ENCODE results near the gene TEX11. TPM values are rescaled to one million over a fixed set of nuclear protein-coding genes. Genes with fewer than 3 reads are reported as not detected.

The TEX11 gene
- total and polyA plus RNA-seq, 9 of the 15 experiments (the other 6 are each of a cell fraction or from before 2014, with no cell fraction given), result 0.27 to 1.1 (median 0.45) TPM

DNA sequence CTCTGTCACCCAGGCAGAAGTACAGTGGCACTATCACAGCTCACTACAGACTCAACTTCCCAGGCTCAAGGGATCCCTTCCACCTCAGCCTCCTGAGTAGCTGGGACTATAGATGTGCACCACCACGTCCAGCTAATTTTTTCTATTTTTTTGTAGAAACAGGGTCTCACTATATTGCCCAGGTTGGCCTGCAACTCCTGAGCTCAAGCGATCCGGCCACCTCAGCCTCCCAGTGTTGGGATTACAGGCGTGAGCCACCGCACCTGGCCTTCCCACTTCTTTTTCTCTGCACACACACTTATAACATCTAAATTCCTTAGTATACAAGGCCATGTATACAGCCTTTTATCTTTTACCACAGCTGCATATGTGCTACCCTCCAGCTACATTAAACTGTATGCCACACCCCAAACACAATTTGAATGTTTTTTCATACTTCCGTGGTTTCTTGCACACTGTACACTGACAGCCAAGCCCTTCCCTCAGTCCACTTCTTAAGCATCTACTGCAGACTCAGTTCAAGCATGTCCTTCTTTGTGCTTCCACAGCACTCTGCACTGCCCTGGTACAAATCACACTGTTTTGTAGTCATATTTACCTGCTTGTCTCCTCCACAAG lies 15.9 kb upstream of the TEX11 start:
- DNase-seq (ENCODE audit: extremely low read depth in 1 of 4, low spot score in 3 of 4) (no peak), FAIRE-seq (no peak), ATAC-seq (no peak)
- H3K4me3 ChIP-seq, result no peak overlapping the region
- H4K20me1 ChIP-seq (replicated peaks; ENCODE audit: control insufficient read depth, insufficient read depth, low read length), result no peaks in the 10 kb centered on the region
- in situ Hi-C loops (cut with MboI) (no loop called here), intact Hi-C loops (cut with micrococcal nuclease) (no loop called here)
- no peak overlapping the region for H2AFZ ChIP-seq (ENCODE audit: low read depth, low read length)
- H3K9me1 ChIP-seq (ENCODE audit: control insufficient read depth, insufficient read depth, low read length), result no peaks in the 10 kb centered on the region
- CTCF ChIA-PET (ENCODE audit: low intra/inter-chr PET ratio), result no interaction called here
- peaks cover 0 to 32% of the 10 kb centered on the region in 2 experiments; a peak in 3 of 5 replicates for H3K27me3 ChIP-seq (ENCODE audit: control insufficient read depth in 2 of 2, insufficient read depth in 2 of 2, low read length in 2 of 2)
- H3K27ac ChIP-seq (ENCODE audit: extremely low read depth, low read depth, low read length), result no peak overlapping the region
- POLR2A ChIA-PET, result interaction anchor here (0.7 kb wide), 1 partner anchor 258 kb away, joined by 3 read pairs; no protein-coding TSS in a partner anchor
- no peak overlapping the region for H3K9ac ChIP-seq (ENCODE audit: insufficient read depth in 1 of 2, low read depth in 2 of 2, low read length in 2 of 2)
- TF ChIP-seq, protein P1, sequence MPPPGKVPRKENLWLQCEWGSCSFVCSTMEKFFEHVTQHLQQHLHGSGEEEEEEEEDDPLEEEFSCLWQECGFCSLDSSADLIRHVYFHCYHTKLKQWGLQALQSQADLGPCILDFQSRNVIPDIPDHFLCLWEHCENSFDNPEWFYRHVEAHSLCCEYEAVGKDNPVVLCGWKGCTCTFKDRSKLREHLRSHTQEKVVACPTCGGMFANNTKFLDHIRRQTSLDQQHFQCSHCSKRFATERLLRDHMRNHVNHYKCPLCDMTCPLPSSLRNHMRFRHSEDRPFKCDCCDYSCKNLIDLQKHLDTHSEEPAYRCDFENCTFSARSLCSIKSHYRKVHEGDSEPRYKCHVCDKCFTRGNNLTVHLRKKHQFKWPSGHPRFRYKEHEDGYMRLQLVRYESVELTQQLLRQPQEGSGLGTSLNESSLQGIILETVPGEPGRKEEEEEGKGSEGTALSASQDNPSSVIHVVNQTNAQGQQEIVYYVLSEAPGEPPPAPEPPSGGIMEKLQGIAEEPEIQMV (tag; conservative IDR thresholded peaks at IDR 0.05; ENCODE audit: low read depth), result no peak
- no peak for TF ChIP-seq KDM2B (CRISPR knock-in tag; IDR thresholded peaks at IDR 0.05)
- TF ChIP-seq, protein P2, sequence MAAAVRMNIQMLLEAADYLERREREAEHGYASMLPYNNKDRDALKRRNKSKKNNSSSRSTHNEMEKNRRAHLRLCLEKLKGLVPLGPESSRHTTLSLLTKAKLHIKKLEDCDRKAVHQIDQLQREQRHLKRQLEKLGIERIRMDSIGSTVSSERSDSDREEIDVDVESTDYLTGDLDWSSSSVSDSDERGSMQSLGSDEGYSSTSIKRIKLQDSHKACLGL (CRISPR knock-in tag; IDR thresholded peaks at IDR 0.05; ENCODE audit: borderline replicate concordance, poor library complexity, severe bottlenecking), result no peak
- 2% methylated on average over 6 of the region's 6 CpGs for WGBS (ENCODE audit: insufficient coverage, low coverage, missing lambda C conversion rate)
- H3K36me3 ChIP-seq (ENCODE audit: control insufficient read depth, insufficient read depth, low read length), result no peaks in the 10 kb centered on the region
- BruUV-seq (replicated peaks), result no TSS peak
- H3K4me1 ChIP-seq (replicated peaks in 1 of 2; ENCODE audit: control insufficient read depth in 2 of 2, insufficient read depth in 2 of 2, low read length in 2 of 2), result no peaks in the 10 kb centered on the region
- H3K4me2 ChIP-seq (ENCODE audit: insufficient read depth, low read length), result no peak overlapping the region
- H3K9me3 ChIP-seq (replicated peaks; ENCODE audit: control insufficient read depth, insufficient read depth, low read depth, low read length), result no peaks in the 10 kb centered on the region
- H3K79me2 ChIP-seq (ENCODE audit: control insufficient read depth, insufficient read depth, low read length), result no peaks in the 10 kb centered on the region

All from K562 (cell line).